Endodermal cell (in vitro differentiated cells): ENCODE results near the gene SCAPER. TPM values are rescaled to one million over a fixed set of nuclear protein-coding genes. Genes with fewer than 3 reads are reported as not detected.

Source experiments
- DNase-seq: peaks from one replicate; pipeline ENCODE4 v3.0.0-alpha.2; 2017
- H3K27ac ChIP-seq: 2 replicates; pipeline ENCODE4 v1.5.1; 2013; ENCODE audit warnings: mild to moderate bottlenecking, low read depth, low read length, moderate library complexity
- H3K27me3 ChIP-seq: 2 replicates; pipeline ENCODE4 v1.6.1; 2013; ENCODE audit warnings: mild to moderate bottlenecking, low read length, moderate library complexity; ENCODE audit not compliant: insufficient read depth, control insufficient read depth, poor library complexity, severe bottlenecking
- H3K36me3 ChIP-seq: 2 replicates; pipeline ENCODE4 v1.7.0; 2013; ENCODE audit warnings: mild to moderate bottlenecking, low read length, moderate library complexity; ENCODE audit not compliant: control insufficient read depth, insufficient read depth
- H3K4me1 ChIP-seq: one replicate; pipeline ENCODE4 v1.7.0; 2013; ENCODE audit warnings: low read length; ENCODE audit not compliant: control insufficient read depth, insufficient read depth
- H3K4me3 ChIP-seq: 2 replicates; pipeline ENCODE4 v1.5.1; 2013; ENCODE audit warnings: mild to moderate bottlenecking, low read length, moderate library complexity
- H3K9ac ChIP-seq: 2 replicates; pipeline ENCODE4 v1.6.1; 2013; ENCODE audit warnings: mild to moderate bottlenecking, low read length, moderate library complexity; ENCODE audit not compliant: poor library complexity, severe bottlenecking; ENCODE audit errors: extremely low read depth
- H3K9me3 ChIP-seq: 2 replicates; pipeline ENCODE4 v1.6.1; 2013; ENCODE audit warnings: mild to moderate bottlenecking, low read length, moderate library complexity; ENCODE audit not compliant: control insufficient read depth
- H3K27ac Mint-ChIP-seq: 2 replicates; pipeline ENCODE4 v1.8.0; 2020; ENCODE audit warnings: mixed read lengths
- H3K27me3 Mint-ChIP-seq: 2 replicates; pipeline ENCODE4 v1.8.0; 2021; ENCODE audit warnings: mild to moderate bottlenecking, mixed read lengths; ENCODE audit not compliant: insufficient read depth
- H3K36me3 Mint-ChIP-seq: 2 replicates; pipeline ENCODE4 v1.8.0; 2020; ENCODE audit warnings: low read depth, mixed read lengths
- H3K4me1 Mint-ChIP-seq: 2 replicates; pipeline ENCODE4 v1.8.0; 2020; ENCODE audit warnings: mixed read lengths
- H3K4me3 Mint-ChIP-seq: 2 replicates; pipeline ENCODE4 v1.8.0; 2020; ENCODE audit warnings: mild to moderate bottlenecking, moderate library complexity, mixed read lengths
- H3K9me3 Mint-ChIP-seq: 2 replicates; pipeline ENCODE4 v1.8.0; 2020; ENCODE audit warnings: mild to moderate bottlenecking, mixed read lengths
- WGBS, 2 experiments: methylation state at CpG; one replicate each; pipeline versions ENCODE4 v1.1.5 to v1.1.7; 2013; ENCODE audit warnings: missing lambda C conversion rate in 2 of 2, mixed read lengths in 1 of 2; ENCODE audit not compliant: insufficient coverage in 1 of 2, insufficient read length in 1 of 2; 5-methylcytosine and 5-hydroxymethylcytosine counted together
- total RNA-seq, 2 donors: library from RNA; stranded (reverse); fragmentation: NEBNext Ultra II Directional in 1 of 2; extraction: Animal tissue kit (Norgen Biotek cat#: 25700) in 1 of 2; gene quantifications; 2 replicates in 1 of 2; 3 replicates in 1 of 2; pipeline ENCODE4 v1.2.1, GENCODE V29; 2021
- TF ChIP-seq, protein P1 (sequence below): fragments of 200-600 bp; sonication (generic); conservative IDR thresholded peaks from 2 replicates; pipeline ENCODE4 v1.5.0; 2021; ENCODE audit warnings: antibody characterized with exemption, mild to moderate bottlenecking

Gene SCAPER
- total RNA-seq, 2 donors from 2014 or later = 8.9 to 12.2 TPM

GRCh38 chr15:76637166-76637565, 268.0 kb downstream of the SCAPER start:
- TF ChIP-seq, protein P1, sequence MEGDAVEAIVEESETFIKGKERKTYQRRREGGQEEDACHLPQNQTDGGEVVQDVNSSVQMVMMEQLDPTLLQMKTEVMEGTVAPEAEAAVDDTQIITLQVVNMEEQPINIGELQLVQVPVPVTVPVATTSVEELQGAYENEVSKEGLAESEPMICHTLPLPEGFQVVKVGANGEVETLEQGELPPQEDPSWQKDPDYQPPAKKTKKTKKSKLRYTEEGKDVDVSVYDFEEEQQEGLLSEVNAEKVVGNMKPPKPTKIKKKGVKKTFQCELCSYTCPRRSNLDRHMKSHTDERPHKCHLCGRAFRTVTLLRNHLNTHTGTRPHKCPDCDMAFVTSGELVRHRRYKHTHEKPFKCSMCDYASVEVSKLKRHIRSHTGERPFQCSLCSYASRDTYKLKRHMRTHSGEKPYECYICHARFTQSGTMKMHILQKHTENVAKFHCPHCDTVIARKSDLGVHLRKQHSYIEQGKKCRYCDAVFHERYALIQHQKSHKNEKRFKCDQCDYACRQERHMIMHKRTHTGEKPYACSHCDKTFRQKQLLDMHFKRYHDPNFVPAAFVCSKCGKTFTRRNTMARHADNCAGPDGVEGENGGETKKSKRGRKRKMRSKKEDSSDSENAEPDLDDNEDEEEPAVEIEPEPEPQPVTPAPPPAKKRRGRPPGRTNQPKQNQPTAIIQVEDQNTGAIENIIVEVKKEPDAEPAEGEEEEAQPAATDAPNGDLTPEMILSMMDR = no peak
- Histone ChIP-seq H3K4me3 (no peak overlapping the region), H3K36me3 (no peaks in the 10 kb centered on the region), H3K4me1 (no peaks in the 10 kb centered on the region), H3K27me3 (no peaks in the 10 kb centered on the region), H3K9ac (no peak overlapping the region), H3K27ac (no peak overlapping the region), H3K9me3 (peaks cover 17% of the 10 kb centered on the region)
- Mint-ChIP-seq H3K27me3 (no peaks in the 10 kb centered on the region), H3K4me1 (no peaks in the 10 kb centered on the region), H3K9me3 (peaks cover 44% of the 10 kb centered on the region), H3K4me3 (no peak overlapping the region), H3K27ac (no peak overlapping the region), H3K36me3 (peaks cover 2% of the 10 kb centered on the region)
- DNase-seq = no peak
- WGBS, 2 experiments = 90% methylated on average over 1 of the region's 1 CpG; no CpG with 5 or more reads in 1 of the 2 experiments

GRCh38 chr15:76636059-76636458, 269.1 kb downstream of the SCAPER start:
- no peak overlapping the region for H3K27ac Mint-ChIP-seq
- no peak overlapping the region for H3K4me3 Mint-ChIP-seq
- H3K36me3 Mint-ChIP-seq = peaks cover 2% of the 10 kb centered on the region
- Histone ChIP-seq H3K4me1 (no peaks in the 10 kb centered on the region), H3K9ac (no peak overlapping the region), H3K4me3 (no peak overlapping the region), H3K36me3 (no peaks in the 10 kb centered on the region), H3K9me3 (peaks cover 20% of the 10 kb centered on the region), H3K27ac (no peak overlapping the region), H3K27me3 (no peaks in the 10 kb centered on the region)
- DNase-seq = no peak
- H3K9me3 Mint-ChIP-seq = peaks cover 42% of the 10 kb centered on the region
- no peaks in the 10 kb centered on the region for H3K4me1 Mint-ChIP-seq
- TF ChIP-seq, protein P1 = no peak
- H3K27me3 Mint-ChIP-seq = no peaks in the 10 kb centered on the region

DNA sequence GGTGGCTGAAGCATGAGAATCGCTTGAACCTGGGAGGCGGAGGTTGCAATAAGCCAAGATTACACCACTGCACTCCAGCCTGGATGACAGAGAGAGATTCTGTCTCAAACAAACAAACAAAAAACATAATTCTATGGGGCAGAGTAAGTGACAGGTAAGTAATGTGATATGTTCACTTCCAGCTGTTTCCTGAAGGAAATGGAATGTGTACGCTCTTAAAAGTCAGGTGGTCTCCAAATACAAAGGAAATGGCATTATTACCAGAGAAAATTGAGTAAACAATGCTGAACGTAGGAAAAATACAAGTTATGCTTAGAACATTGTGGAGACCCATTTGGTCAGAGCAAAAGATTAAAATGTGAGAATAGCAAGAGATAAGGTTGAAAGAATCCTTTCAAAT, 278.5 kb downstream of the SCAPER start:
- no peak overlapping the region for H3K9ac ChIP-seq
- peaks cover 17% of the 10 kb centered on the region for H3K9me3 ChIP-seq
- no peaks in the 10 kb centered on the region for H3K27me3 ChIP-seq
- TF ChIP-seq, protein P1 = no peak
- no peaks in the 10 kb centered on the region for H3K36me3 ChIP-seq
- Mint-ChIP-seq H3K27ac (no peak overlapping the region), H3K4me3 (no peak overlapping the region), H3K36me3 (no peaks in the 10 kb centered on the region), H3K9me3 (peaks cover 10% of the 10 kb centered on the region), H3K4me1 (no peaks in the 10 kb centered on the region), H3K27me3 (peaks cover 17% of the 10 kb centered on the region)
- no peak overlapping the region for H3K27ac ChIP-seq
- no peak for DNase-seq
- H3K4me3 ChIP-seq = no peak overlapping the region
- 89 to 97% methylated on average over 2 to 4 of the region's 4 CpGs for WGBS, 2 experiments
- no peaks in the 10 kb centered on the region for H3K4me1 ChIP-seq
